NT2/D1 (cell line): Measurements from ENCODE around the gene SPATA32.

Experiments
- DNase-seq: peaks from one replicate; pipeline ENCODE4 v3.0.0-alpha.2; 2011; ENCODE audit warnings: low read depth, low spot score
- H3K27me3 ChIP-seq: 2 replicates; pipeline ENCODE4 v1.6.0; 2011; ENCODE audit warnings: mild to moderate bottlenecking; ENCODE audit not compliant: insufficient read length, insufficient read depth
- H3K36me3 ChIP-seq: 2 replicates; pipeline ENCODE4 v1.6.1; 2011; ENCODE audit warnings: mild to moderate bottlenecking, low read length, mixed read lengths; ENCODE audit not compliant: insufficient read depth, insufficient read length
- H3K4me1 ChIP-seq: 2 replicates; pipeline ENCODE4 v1.5.1; 2011; ENCODE audit not compliant: insufficient read depth, insufficient read length
- H3K4me3 ChIP-seq: 2 replicates; pipeline ENCODE4 v1.5.1; 2011; ENCODE audit warnings: low read depth; ENCODE audit not compliant: insufficient read length
- H3K9ac ChIP-seq: 2 replicates; pipeline ENCODE4 v1.6.0; 2011; ENCODE audit warnings: low read depth; ENCODE audit not compliant: insufficient read length
- H3K9me3 ChIP-seq: 2 replicates; pipeline ENCODE4 v1.5.1; 2011; ENCODE audit warnings: mild to moderate bottlenecking, low read length; ENCODE audit not compliant: insufficient read depth
- SUZ12 ChIP-seq: IDR thresholded peaks from 2 replicates; pipeline ENCODE4 v1.6.1; 2011; ENCODE audit not compliant: insufficient read length, insufficient read depth; ENCODE audit errors: extremely low read depth
- YY1 ChIP-seq: IDR thresholded peaks from 2 replicates; pipeline ENCODE4 v1.6.1; 2011; ENCODE audit not compliant: insufficient read length, insufficient read depth
- ZNF274 ChIP-seq: IDR thresholded peaks from 2 replicates; pipeline ENCODE4 v1.6.1; 2011; ENCODE audit warnings: mild to moderate bottlenecking, low read depth, low read length

The SPATA32 gene

GRCh38 chr17:45269912-45270311 lies 8.0 kb upstream of the SPATA32 start:
- no peak for TF ChIP-seq SUZ12
- H3K36me3 ChIP-seq: peaks cover 88% of the 10 kb centered on the region
- peaks cover 3% of the 10 kb centered on the region for H3K4me1 ChIP-seq
- no peaks in the 10 kb centered on the region for H3K27me3 ChIP-seq
- DNase-seq: no peak
- no peak overlapping the region for H3K9ac ChIP-seq
- no peak overlapping the region for H3K4me3 ChIP-seq
- no peaks in the 10 kb centered on the region for H3K9me3 ChIP-seq

DNA sequence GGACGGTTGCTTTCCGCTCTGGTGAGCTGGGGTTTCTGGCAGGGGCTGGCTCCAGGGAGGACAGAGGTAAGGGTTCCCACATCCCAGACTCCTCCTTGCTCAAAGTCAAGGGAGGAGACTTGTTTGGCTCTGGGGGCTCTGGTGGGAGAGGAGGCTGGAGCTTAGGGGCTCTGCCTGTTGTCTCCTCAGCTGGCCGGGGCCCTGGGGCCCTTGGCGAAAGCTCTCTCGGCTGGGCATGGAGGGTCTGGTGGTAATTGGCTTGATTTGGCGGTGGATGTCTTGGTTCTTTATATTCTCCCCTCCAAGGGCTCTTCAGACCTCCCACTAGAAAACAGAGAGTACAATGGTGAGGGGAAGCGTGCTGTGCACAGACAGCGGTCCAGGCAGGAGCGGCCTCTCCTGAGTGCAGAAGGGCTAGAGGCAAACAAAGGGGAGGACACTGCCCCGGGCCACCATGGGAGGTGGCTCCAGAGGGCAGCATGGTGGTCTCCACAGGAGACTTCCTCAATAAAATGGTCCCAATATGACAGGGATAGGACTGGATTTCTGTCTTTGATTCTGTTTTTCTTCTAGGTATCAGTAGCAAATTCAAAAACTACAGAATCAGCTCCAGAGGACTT lies 5.7 kb upstream of the SPATA32 start:
- no peak for DNase-seq
- Histone ChIP-seq H3K36me3 (peaks cover 93% of the 10 kb centered on the region), H3K9ac (no peak overlapping the region), H3K4me3 (no peak overlapping the region), H3K4me1 (peaks cover 2% of the 10 kb centered on the region), H3K27me3 (no peaks in the 10 kb centered on the region), H3K9me3 (no peaks in the 10 kb centered on the region)
- no peak for TF ChIP-seq SUZ12
- no peak for TF ChIP-seq ZNF274
- TF ChIP-seq YY1: no peak

DNA sequence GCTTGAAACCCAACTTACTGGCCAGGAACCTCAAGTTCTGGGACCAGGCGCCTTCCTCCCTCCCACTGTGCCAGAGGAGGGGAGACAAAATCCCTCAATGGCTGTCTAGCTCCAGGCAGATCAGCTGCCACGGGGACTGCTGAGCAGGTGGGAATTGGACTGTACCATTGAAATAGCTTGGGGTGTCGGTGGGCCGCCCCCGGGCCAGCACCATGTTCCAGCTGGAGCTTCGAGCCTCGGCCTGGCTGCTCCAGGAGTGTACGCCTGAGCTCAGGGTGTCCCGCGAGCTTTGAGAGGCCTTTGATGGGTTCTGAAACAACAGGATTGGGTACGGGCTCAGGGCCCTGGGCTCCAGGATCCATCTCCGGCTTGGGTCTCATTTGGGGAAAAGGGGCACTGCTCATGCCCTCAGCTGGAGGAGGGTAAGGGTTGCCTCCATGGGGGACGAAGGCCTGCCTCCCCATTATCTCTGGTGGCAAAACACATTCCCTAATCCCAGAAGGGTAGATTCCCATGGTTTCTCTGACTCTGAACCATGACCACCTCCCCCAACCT lies 4.6 kb upstream of the SPATA32 start:
- H3K27me3 ChIP-seq: peaks cover 2% of the 10 kb centered on the region
- peaks cover 84% of the 10 kb centered on the region for H3K36me3 ChIP-seq
- no peak for DNase-seq
- H3K9ac ChIP-seq: no peak overlapping the region
- no peaks in the 10 kb centered on the region for H3K9me3 ChIP-seq
- peaks cover 7% of the 10 kb centered on the region for H3K4me1 ChIP-seq
- TF ChIP-seq ZNF274 (no peak), SUZ12 (no peak), YY1 (no peak)
- H3K4me3 ChIP-seq: no peak overlapping the region

DNA sequence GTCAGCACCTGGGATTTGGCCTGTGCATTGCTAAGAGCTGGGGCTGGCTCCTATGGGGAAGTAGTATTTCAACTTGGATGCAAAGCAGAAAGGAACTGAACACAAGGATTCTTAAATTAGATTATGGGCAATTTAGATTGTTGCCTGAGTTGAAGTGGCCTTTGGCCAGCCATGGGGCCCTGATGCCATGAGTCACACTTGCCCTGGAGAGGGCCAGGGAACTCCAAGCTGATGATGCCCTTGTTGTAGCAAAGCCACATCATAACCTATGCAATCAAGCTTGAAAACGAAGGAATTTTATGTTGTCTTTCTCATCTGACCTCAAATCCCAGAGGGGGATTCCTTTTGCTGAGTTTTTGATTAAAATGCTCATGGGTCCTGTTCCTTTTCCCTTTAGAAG lies 3.9 kb upstream of the SPATA32 start:
- DNase-seq: no peak
- Histone ChIP-seq H3K27me3 (peaks cover 5% of the 10 kb centered on the region), H3K4me1 (peaks cover 7% of the 10 kb centered on the region), H3K9ac (no peak overlapping the region), H3K36me3 (peaks cover 81% of the 10 kb centered on the region), H3K9me3 (no peaks in the 10 kb centered on the region), H3K4me3 (no peak overlapping the region)
- no peak for TF ChIP-seq YY1
- TF ChIP-seq SUZ12: no peak
- no peak for TF ChIP-seq ZNF274

DNA sequence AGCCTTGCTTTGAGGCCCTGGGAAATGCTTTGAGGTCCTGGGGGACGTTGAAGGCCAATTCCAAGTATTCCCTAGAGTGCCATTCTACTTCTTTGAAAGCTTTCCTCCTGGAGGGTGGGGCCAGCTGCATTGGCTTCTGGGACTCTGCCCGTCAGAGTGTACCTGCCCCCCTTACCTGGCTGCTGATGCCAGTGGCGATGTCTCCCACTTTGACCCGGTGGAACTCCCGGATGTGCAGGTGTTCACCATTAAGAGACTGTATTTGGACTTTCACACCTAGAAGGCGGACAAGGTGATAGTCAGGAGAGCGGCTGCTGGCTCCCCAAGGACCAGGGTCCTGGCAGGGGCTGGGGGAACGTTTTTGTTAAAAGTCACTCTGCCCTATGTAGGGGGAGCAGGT lies 3.1 kb upstream of the SPATA32 start:
- peaks cover 73% of the 10 kb centered on the region for H3K36me3 ChIP-seq
- peaks cover 8% of the 10 kb centered on the region for H3K27me3 ChIP-seq
- H3K9ac ChIP-seq: no peak overlapping the region
- no peak for TF ChIP-seq SUZ12
- TF ChIP-seq ZNF274: no peak
- TF ChIP-seq YY1: no peak
- no peak overlapping the region for H3K4me3 ChIP-seq
- peaks cover 7% of the 10 kb centered on the region for H3K4me1 ChIP-seq
- DNase-seq: no peak
- no peaks in the 10 kb centered on the region for H3K9me3 ChIP-seq

- H3K36me3 ChIP-seq: peaks cover 67% of the 10 kb centered on the region
- peaks cover 7% of the 10 kb centered on the region for H3K4me1 ChIP-seq
- TF ChIP-seq YY1: no peak
- TF ChIP-seq ZNF274: no peak
- no peak for TF ChIP-seq SUZ12
- H3K4me3 ChIP-seq: no peak overlapping the region
- no peak for DNase-seq
- H3K9ac ChIP-seq: no peak overlapping the region
- H3K9me3 ChIP-seq: no peaks in the 10 kb centered on the region
- peaks cover 8% of the 10 kb centered on the region for H3K27me3 ChIP-seq
Measured at GRCh38 chr17:45264430-45264829, 2.5 kb upstream of the SPATA32 start.

DNA sequence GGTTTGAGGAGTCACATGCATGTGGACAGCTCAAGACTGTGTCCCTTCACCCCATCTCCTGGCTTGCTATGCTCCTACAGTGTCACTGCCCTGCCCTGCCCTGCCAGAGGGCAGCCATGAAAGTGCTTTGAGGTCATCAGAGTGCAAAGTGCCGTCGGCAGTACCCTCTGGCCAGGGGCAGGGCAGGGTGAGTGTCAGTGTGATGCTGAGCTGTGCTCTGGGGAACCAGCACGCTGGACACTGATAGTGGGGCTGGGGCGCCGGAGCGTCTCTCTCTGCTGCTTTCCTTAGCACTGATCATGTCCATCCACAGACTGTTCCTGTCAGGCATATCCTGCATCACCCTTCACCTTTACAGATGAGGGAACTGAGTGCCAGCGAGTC lies 1.6 kb upstream of the SPATA32 start:
- Histone ChIP-seq H3K27me3 (peaks cover 8% of the 10 kb centered on the region), H3K36me3 (peaks cover 58% of the 10 kb centered on the region), H3K4me1 (peaks cover 7% of the 10 kb centered on the region), H3K9me3 (no peaks in the 10 kb centered on the region), H3K4me3 (no peak overlapping the region), H3K9ac (no peak overlapping the region)
- no peak for TF ChIP-seq SUZ12
- TF ChIP-seq ZNF274: no peak
- TF ChIP-seq YY1: no peak
- no peak for DNase-seq
